Activated CD8-positive, alpha-beta T cell treated with anti-CD3 and anti-CD28 coated beads for 36 hours (primary cell): ENCODE measurements around the gene CNPY1. TPM values are rescaled to one million over a fixed set of nuclear protein-coding genes. Genes with fewer than 3 reads are reported as not detected.
"Not testable (repeated sequence)": the region's sequence is repeated elsewhere in the genome, so short reads cannot be mapped to it uniquely, and the experiment has no call there.

ENCODE experiments used
- ATAC-seq: fragments of 200-7000 bp; cut with Tn5 transposase; one replicate; pipeline ENCODE4 v1.10.0; 2021; ENCODE audit warnings: mild to moderate bottlenecking, moderate library complexity
- CTCF ChIA-PET: fragments of 350-600 bp; sonication (Branson Sonifier 250); formaldehyde crosslinking; loops from one replicate; lab custom pipeline; 2021; ENCODE audit warnings: antibody characterized with exemption; lab: Charles Lee
- POLR2A ChIA-PET: fragments of 350-600 bp; sonication (Branson Sonifier 250); formaldehyde crosslinking; loops from one replicate; lab custom pipeline; 2021; ENCODE audit warnings: antibody characterized with exemption; lab: Charles Lee
- DNase-seq: peaks from one replicate; pipeline ENCODE4 v3.0.0-alpha.2; 2020
- H3K27ac Mint-ChIP-seq: one replicate; pipeline ENCODE4 v1.8.0; 2021; ENCODE audit warnings: mild to moderate bottlenecking, mixed read lengths
- H3K27me3 Mint-ChIP-seq: one replicate; pipeline ENCODE4 v1.8.0; 2021; ENCODE audit warnings: mixed read lengths
- H3K36me3 Mint-ChIP-seq: one replicate; pipeline ENCODE4 v1.8.0; 2021; ENCODE audit warnings: low read depth, mixed read lengths
- H3K4me1 Mint-ChIP-seq: one replicate; pipeline ENCODE4 v1.8.0; 2021; ENCODE audit warnings: low read depth, mixed read lengths
- H3K4me3 Mint-ChIP-seq: one replicate; pipeline ENCODE4 v1.8.0; 2021; ENCODE audit warnings: mild to moderate bottlenecking, moderate library complexity, mixed read lengths
- H3K9me3 Mint-ChIP-seq: one replicate; pipeline ENCODE4 v1.8.0; 2021; ENCODE audit warnings: mixed read lengths
- CTCF ChIP-seq: fragments of 200-600 bp; IDR thresholded peaks from one replicate; pipeline ENCODE4 v1.8.0; 2022; ENCODE audit warnings: antibody characterized with exemption, mild to moderate bottlenecking
- intact Hi-C: fragments of 100-400 bp; cut with micrococcal nuclease; formaldehyde crosslinking; loops from one replicate; pipeline ENCODE4 v1.10.0; 2022
- total RNA-seq, 2 experiments: library from RNA; stranded (reverse); gene quantifications; one replicate each; pipeline ENCODE4 v1.2.3, GENCODE V29; 2021

CNPY1 gene
- total RNA-seq, result not detected

- ATAC-seq, DNase-seq, H3K9me3 Mint-ChIP-seq, H3K36me3 Mint-ChIP-seq, H3K4me3 Mint-ChIP-seq, H3K27me3 Mint-ChIP-seq, intact Hi-C loops, CTCF ChIA-PET, H3K4me1 Mint-ChIP-seq, H3K27ac Mint-ChIP-seq: not testable (repeated sequence)
- POLR2A ChIA-PET, result interaction anchor here (0.6 kb wide), 1 partner anchor 174 kb away, joined by 3 read pairs; no protein-coding TSS in a partner anchor
Observed at GRCh38 chr7:155546449-155546848, at the start of gene CNPY1. Gene CNPY1 (minus strand): TSS chr7:155546559. CDS start chr7:155545929, 630 bp downstream.

- TF ChIP-seq CTCF, result no peak
- H3K36me3 Mint-ChIP-seq, result no peaks in the 10 kb centered on the region
- POLR2A ChIA-PET, result no interaction called here
- no peak overlapping the region for H3K27ac Mint-ChIP-seq
- no peak overlapping the region for H3K4me3 Mint-ChIP-seq
- CTCF ChIA-PET, result interaction anchor here (8.3 kb wide), 1 partner anchor 175 kb away, joined by 158 read pairs; no protein-coding TSS in a partner anchor
- H3K9me3 Mint-ChIP-seq, result no peaks in the 10 kb centered on the region
- peaks cover 14% of the 10 kb centered on the region for H3K4me1 Mint-ChIP-seq
- H3K27me3 Mint-ChIP-seq, result peaks cover 18% of the 10 kb centered on the region
- DNase-seq (no peak), ATAC-seq (no peak)
- intact Hi-C loops, result loop anchor here (10.0 kb wide), 1 partner anchor 140 kb away; no protein-coding TSS in a partner anchor
Observed at GRCh38 chr7:155594961-155595366, 48.6 kb upstream of the CNPY1 start.

GRCh38 chr7:155594163-155594732 is 47.9 kb upstream of the CNPY1 start:
- no peak for TF ChIP-seq CTCF

GRCh38 chr7:155593461-155594162 is 47.3 kb upstream of the CNPY1 start:
- Mint-ChIP-seq H3K27ac (no peak overlapping the region), H3K9me3 (no peaks in the 10 kb centered on the region), H3K27me3 (peaks cover 11% of the 10 kb centered on the region), H3K4me3 (no peak overlapping the region), H3K4me1 (peaks cover 10% of the 10 kb centered on the region), H3K36me3 (no peaks in the 10 kb centered on the region)
- intact Hi-C loops, result loop anchor here (10.0 kb wide), 1 partner anchor 141 kb away; no protein-coding TSS in a partner anchor
- ATAC-seq (no peak), DNase-seq (no peak)
- ChIA-PET CTCF (interaction anchor here (1.2 to 1.6 kb wide), 4 partner anchors 59 to 667 kb away, joined by 3 to 4 read pairs (median 3); no protein-coding TSS in a partner anchor), POLR2A (interaction anchor here (0.6 kb wide), 1 partner anchor 175 kb away, joined by 3 read pairs; no protein-coding TSS in a partner anchor)
- no peak for TF ChIP-seq CTCF

More at GRCh38 chr7:155594163-155594732, 47.9 kb upstream of the CNPY1 start:
- Mint-ChIP-seq H3K27me3 (peaks cover 16% of the 10 kb centered on the region), H3K4me3 (no peak overlapping the region), H3K27ac (no peak overlapping the region), H3K9me3 (no peaks in the 10 kb centered on the region), H3K4me1 (peaks cover 14% of the 10 kb centered on the region), H3K36me3 (no peaks in the 10 kb centered on the region)
- ChIA-PET CTCF (interaction anchor here (1.2 to 8.3 kb wide), 5 partner anchors 60 to 667 kb away, joined by 3 to 158 read pairs (median 3); no protein-coding TSS in a partner anchor), POLR2A (no interaction called here)
- intact Hi-C loops, result loop anchor here (10.0 kb wide), 1 partner anchor 141 kb away; no protein-coding TSS in a partner anchor
- DNase-seq, result no peak
- no peak for ATAC-seq

GRCh38 chr7:155591055-155591775 is 44.9 kb upstream of the CNPY1 start:
- ChIA-PET POLR2A (no interaction called here), CTCF (no interaction called here)
- Mint-ChIP-seq H3K27ac (no peak overlapping the region), H3K9me3 (no peaks in the 10 kb centered on the region), H3K4me3 (no peak overlapping the region), H3K4me1 (no peaks in the 10 kb centered on the region), H3K27me3 (peaks cover 13% of the 10 kb centered on the region), H3K36me3 (no peaks in the 10 kb centered on the region)
- no peak for TF ChIP-seq CTCF
- intact Hi-C loops, result loop anchor here (10.0 kb wide), 1 partner anchor 144 kb away; no protein-coding TSS in a partner anchor
- ATAC-seq (no peak), DNase-seq (no peak)
